ENCODE data around the gene RAB11FIP4. TPM values are rescaled to one million over a fixed set of nuclear protein-coding genes. Genes with fewer than 3 reads are reported as not detected.

RAB11FIP4 gene
- total RNA-seq, 1 donor from 2014 or later, result 10.2 TPM

DNA sequence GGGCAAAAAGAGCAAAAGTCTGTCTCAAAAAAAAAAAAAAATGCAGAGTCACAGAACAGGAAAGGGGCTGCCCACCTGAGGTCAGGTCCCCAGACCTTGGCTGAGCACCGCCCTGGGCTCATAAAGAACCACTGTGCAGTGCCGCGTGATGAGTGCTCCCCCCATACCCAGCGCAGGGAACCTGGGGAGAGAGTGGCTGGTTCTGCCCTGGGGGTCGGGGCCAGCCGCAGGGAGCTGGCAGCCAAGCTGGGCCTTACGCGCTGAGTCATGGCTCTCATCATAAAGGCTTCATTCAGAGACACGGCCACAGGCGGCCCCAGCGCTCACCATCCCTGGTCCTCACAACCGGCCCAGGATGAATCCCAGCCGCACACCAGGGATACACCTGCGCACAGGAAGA lies 80.7 kb downstream of the RAB11FIP4 start:
- no peak overlapping the region for H3K27ac ChIP-seq
- H2AFZ ChIP-seq (replicated peaks), result no peak overlapping the region
- no peak overlapping the region for H3K4me3 ChIP-seq
- no peak overlapping the region for H3K27ac Mint-ChIP-seq
- H3K9ac ChIP-seq, result no peak overlapping the region
- no peaks in the 10 kb centered on the region for H3K79me2 ChIP-seq (ENCODE audit: low read depth)
- no peak for DNase-seq (ENCODE audit: low spot score)
- H3K9me3 Mint-ChIP-seq, result no peaks in the 10 kb centered on the region
- peaks cover 40% of the 10 kb centered on the region for H3K4me1 Mint-ChIP-seq
- peaks cover 3% of the 10 kb centered on the region for H4K20me1 ChIP-seq (ENCODE audit: low read depth)
- no peak overlapping the region for H3K4me3 Mint-ChIP-seq
- no peak overlapping the region for H3K4me2 ChIP-seq
- peaks cover 7% of the 10 kb centered on the region for H3F3A ChIP-seq (ENCODE audit: low read depth)
- H3K36me3 Mint-ChIP-seq, result no peaks in the 10 kb centered on the region
- peaks cover 11% of the 10 kb centered on the region for H3K27me3 Mint-ChIP-seq (ENCODE audit: insufficient read depth, low read depth)
- H3K9me3 ChIP-seq (ENCODE audit: low read depth), result no peaks in the 10 kb centered on the region
- H3K4me1 ChIP-seq, result peaks cover 21% of the 10 kb centered on the region
- H3K36me3 ChIP-seq, result no peaks in the 10 kb centered on the region
- H3K27me3 ChIP-seq, result no peaks in the 10 kb centered on the region
- TF ChIP-seq, protein P1, sequence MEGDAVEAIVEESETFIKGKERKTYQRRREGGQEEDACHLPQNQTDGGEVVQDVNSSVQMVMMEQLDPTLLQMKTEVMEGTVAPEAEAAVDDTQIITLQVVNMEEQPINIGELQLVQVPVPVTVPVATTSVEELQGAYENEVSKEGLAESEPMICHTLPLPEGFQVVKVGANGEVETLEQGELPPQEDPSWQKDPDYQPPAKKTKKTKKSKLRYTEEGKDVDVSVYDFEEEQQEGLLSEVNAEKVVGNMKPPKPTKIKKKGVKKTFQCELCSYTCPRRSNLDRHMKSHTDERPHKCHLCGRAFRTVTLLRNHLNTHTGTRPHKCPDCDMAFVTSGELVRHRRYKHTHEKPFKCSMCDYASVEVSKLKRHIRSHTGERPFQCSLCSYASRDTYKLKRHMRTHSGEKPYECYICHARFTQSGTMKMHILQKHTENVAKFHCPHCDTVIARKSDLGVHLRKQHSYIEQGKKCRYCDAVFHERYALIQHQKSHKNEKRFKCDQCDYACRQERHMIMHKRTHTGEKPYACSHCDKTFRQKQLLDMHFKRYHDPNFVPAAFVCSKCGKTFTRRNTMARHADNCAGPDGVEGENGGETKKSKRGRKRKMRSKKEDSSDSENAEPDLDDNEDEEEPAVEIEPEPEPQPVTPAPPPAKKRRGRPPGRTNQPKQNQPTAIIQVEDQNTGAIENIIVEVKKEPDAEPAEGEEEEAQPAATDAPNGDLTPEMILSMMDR (IDR thresholded peaks at IDR 0.05), result no peak
- TF ChIP-seq EZH2phosphoT487 (IDR thresholded peaks at IDR 0.05), result no peak
- no peak for TF ChIP-seq EZH2 (IDR thresholded peaks at IDR 0.05)

DNA sequence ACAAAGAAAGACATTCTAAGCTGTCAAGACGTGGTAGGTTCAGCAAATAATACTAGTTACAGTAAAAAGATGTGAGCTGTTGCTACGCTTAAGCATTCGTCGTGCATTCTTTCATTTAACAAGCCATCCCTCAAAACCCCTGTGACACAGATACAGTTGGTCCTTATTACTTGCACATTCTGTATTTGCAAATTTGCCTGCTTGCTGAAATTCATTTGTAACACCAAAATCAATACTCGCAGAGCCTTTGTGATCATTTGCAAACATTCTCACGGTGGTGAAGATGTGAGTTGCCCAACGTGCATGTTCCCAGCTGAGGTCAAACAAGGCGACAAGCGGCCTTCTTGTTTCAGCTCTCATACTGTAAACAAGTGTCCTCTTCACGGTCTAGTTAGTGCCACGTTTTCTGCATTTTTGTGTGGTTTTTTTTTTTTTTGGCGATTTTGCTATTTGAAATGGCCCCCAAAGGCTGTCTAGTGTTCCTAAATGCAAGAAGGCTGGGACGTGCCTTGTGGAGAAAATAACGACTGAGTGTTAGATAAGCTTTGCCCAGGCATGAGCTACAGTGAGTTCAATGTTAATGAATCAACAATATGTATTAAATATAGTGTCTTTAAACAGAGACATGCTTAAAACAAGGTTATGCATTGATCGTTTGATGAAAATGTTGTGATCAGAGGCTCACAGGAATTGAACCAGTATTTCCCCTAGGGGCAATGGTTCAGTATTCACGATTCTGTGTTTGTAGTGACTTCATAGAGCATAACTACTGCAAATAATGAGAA lies 84.1 kb downstream of the RAB11FIP4 start:
- no peaks in the 10 kb centered on the region for H3K4me1 ChIP-seq
- TF ChIP-seq EZH2phosphoT487 (IDR thresholded peaks at IDR 0.05) (no peak), EZH2 (IDR thresholded peaks at IDR 0.05) (no peak)
- TF ChIP-seq, protein P1 (IDR thresholded peaks at IDR 0.05), result no peak
- H3K9ac ChIP-seq, result no peak overlapping the region
- H3K4me3 Mint-ChIP-seq, result no peak overlapping the region
- H2AFZ ChIP-seq (replicated peaks), result no peak overlapping the region
- no peak overlapping the region for H3K27ac ChIP-seq
- H3K4me1 Mint-ChIP-seq, result peaks cover 11% of the 10 kb centered on the region
- H3K36me3 ChIP-seq, result no peaks in the 10 kb centered on the region
- no peaks in the 10 kb centered on the region for H3K36me3 Mint-ChIP-seq
- no peaks in the 10 kb centered on the region for H3K9me3 ChIP-seq (ENCODE audit: low read depth)
- no peak overlapping the region for H3K4me3 ChIP-seq
- no peaks in the 10 kb centered on the region for H3K27me3 ChIP-seq
- H3K9me3 Mint-ChIP-seq, result no peaks in the 10 kb centered on the region
- H3K79me2 ChIP-seq (ENCODE audit: low read depth), result no peaks in the 10 kb centered on the region
- no peak overlapping the region for H3K4me2 ChIP-seq
- H3K27ac Mint-ChIP-seq, result no peak overlapping the region
- peaks cover 9% of the 10 kb centered on the region for H3K27me3 Mint-ChIP-seq (ENCODE audit: insufficient read depth, low read depth)
- no peak for DNase-seq (ENCODE audit: low spot score)
- H3F3A ChIP-seq (ENCODE audit: low read depth), result no peaks in the 10 kb centered on the region
- H4K20me1 ChIP-seq (ENCODE audit: low read depth), result no peaks in the 10 kb centered on the region

GRCh38 chr17:31476525-31477416 lies 85.3 kb downstream of the RAB11FIP4 start:
- Histone ChIP-seq H4K20me1 (ENCODE audit: low read depth) (no peaks in the 10 kb centered on the region), H3K79me2 (ENCODE audit: low read depth) (no peaks in the 10 kb centered on the region), H3F3A (ENCODE audit: low read depth) (no peaks in the 10 kb centered on the region), H3K9ac (no peak overlapping the region), H3K9me3 (ENCODE audit: low read depth) (no peaks in the 10 kb centered on the region), H3K27ac (no peak overlapping the region), H3K27me3 (no peaks in the 10 kb centered on the region), H3K4me1 (no peaks in the 10 kb centered on the region), H3K4me3 (no peak overlapping the region), H3K36me3 (no peaks in the 10 kb centered on the region), H2AFZ (replicated peaks) (no peak overlapping the region), H3K4me2 (no peak overlapping the region)
- DNase-seq (ENCODE audit: low spot score), result no peak
- Mint-ChIP-seq H3K4me1 (peaks cover 4% of the 10 kb centered on the region), H3K27me3 (ENCODE audit: insufficient read depth, low read depth) (peaks cover 9% of the 10 kb centered on the region), H3K9me3 (no peaks in the 10 kb centered on the region), H3K27ac (no peak overlapping the region), H3K36me3 (no peaks in the 10 kb centered on the region), H3K4me3 (no peak overlapping the region)
- TF ChIP-seq, protein P1 (IDR thresholded peaks at IDR 0.05), result no peak
- TF ChIP-seq EZH2phosphoT487 (IDR thresholded peaks at IDR 0.05), result no peak
- no peak for TF ChIP-seq EZH2 (IDR thresholded peaks at IDR 0.05)

Data from neural progenitor cell (in vitro differentiated cells).